ENCODE results near the gene ICA1L. TPM values are rescaled to one million over a fixed set of nuclear protein-coding genes. Genes with fewer than 3 reads are reported as not detected.

The ICA1L gene
- total and polyA plus RNA-seq, 2 of the 13 experiments (the other 11 are each of a cell fraction or from before 2014, with no cell fraction given), result 1.5 to 2.4 TPM

GRCh38 chr2:202818321-202818720 lies 53.2 kb downstream of the ICA1L start:
- Histone ChIP-seq H3K4me1 (ENCODE audit: insufficient read depth, low read length) (no peaks in the 10 kb centered on the region), H3K27me3 (ENCODE audit: control insufficient read depth in 1 of 2, insufficient read depth in 2 of 2, low read length in 2 of 2) (no peaks in the 10 kb centered on the region), H4K20me1 (ENCODE audit: insufficient read depth, low read length) (no peaks in the 10 kb centered on the region), H3K9ac (ENCODE audit: insufficient read depth, low read depth, low read length) (no peak overlapping the region), H3K27ac (ENCODE audit: extremely low read length, insufficient read depth, low read length) (no peak overlapping the region), H3K36me3 (replicated peaks in 1 of 2; ENCODE audit: control insufficient read depth in 1 of 2, insufficient read depth in 2 of 2, low read length in 2 of 2) (no peaks in the 10 kb centered on the region), H2AFZ (ENCODE audit: low read length) (no peak overlapping the region), H3K4me2 (ENCODE audit: low read depth, low read length) (no peak overlapping the region), H3K4me3 (replicated peaks in 1 of 3; ENCODE audit: insufficient read depth in 1 of 3, low read depth in 2 of 3, low read length in 3 of 3) (no peak overlapping the region), H3K79me2 (ENCODE audit: insufficient read depth, low read length) (no peaks in the 10 kb centered on the region), H3K9me3 (ENCODE audit: low read length) (no peaks in the 10 kb centered on the region)
- ATAC-seq (no peak), FAIRE-seq (no peak), DNase-seq (ENCODE audit: low spot score) (no peak)
- 61% methylated on average over 3 of the region's 3 CpGs for WGBS (ENCODE audit: low lambda C conversion rate)
- POLR2A ChIA-PET, result no interaction called here
- intact Hi-C loops (cut with micrococcal nuclease; ENCODE audit: unreplicated experiment) (no loop called here), in situ Hi-C loops (cut with HindIII; ENCODE audit: extremely low pct_ligation_motif_present, low pct_unique_long_range_greater_than_20kb) (no loop called here)
- TF ChIP-seq ZNF772 (CRISPR knock-in tag; IDR thresholded peaks at IDR 0.05) (no peak), GPN1 (CRISPR knock-in tag; IDR thresholded peaks at IDR 0.05; ENCODE audit: borderline replicate concordance) (no peak), SRSF9 (IDR thresholded peaks at IDR 0.05; ENCODE audit: borderline replicate concordance, insufficient read depth, low read depth, low read length, poor library complexity, severe bottlenecking) (no peak), GABPA (IDR thresholded peaks at IDR 0.05; ENCODE audit: low read depth, low read length) (no peak), GABPA (CRISPR knock-in tag; IDR thresholded peaks at IDR 0.05; ENCODE audit: low read depth) (no peak), NFKBIZ (CRISPR knock-in tag; IDR thresholded peaks at IDR 0.05) (no peak), ZNF83 (CRISPR knock-in tag; IDR thresholded peaks at IDR 0.05; ENCODE audit: borderline replicate concordance) (no peak), KLF6 (CRISPR knock-in tag; IDR thresholded peaks at IDR 0.05) (no peak), NFYC (CRISPR knock-in tag; IDR thresholded peaks at IDR 0.05) (no peak), ZFP37 (CRISPR knock-in tag; IDR thresholded peaks at IDR 0.05; ENCODE audit: borderline replicate concordance) (no peak), ZSCAN30 (CRISPR knock-in tag; IDR thresholded peaks at IDR 0.05) (no peak)
- TF ChIP-seq, protein P1, sequence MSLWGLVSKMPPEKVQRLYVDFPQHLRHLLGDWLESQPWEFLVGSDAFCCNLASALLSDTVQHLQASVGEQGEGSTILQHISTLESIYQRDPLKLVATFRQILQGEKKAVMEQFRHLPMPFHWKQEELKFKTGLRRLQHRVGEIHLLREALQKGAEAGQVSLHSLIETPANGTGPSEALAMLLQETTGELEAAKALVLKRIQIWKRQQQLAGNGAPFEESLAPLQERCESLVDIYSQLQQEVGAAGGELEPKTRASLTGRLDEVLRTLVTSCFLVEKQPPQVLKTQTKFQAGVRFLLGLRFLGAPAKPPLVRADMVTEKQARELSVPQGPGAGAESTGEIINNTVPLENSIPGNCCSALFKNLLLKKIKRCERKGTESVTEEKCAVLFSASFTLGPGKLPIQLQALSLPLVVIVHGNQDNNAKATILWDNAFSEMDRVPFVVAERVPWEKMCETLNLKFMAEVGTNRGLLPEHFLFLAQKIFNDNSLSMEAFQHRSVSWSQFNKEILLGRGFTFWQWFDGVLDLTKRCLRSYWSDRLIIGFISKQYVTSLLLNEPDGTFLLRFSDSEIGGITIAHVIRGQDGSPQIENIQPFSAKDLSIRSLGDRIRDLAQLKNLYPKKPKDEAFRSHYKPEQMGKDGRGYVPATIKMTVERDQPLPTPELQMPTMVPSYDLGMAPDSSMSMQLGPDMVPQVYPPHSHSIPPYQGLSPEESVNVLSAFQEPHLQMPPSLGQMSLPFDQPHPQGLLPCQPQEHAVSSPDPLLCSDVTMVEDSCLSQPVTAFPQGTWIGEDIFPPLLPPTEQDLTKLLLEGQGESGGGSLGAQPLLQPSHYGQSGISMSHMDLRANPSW (CRISPR knock-in tag; IDR thresholded peaks at IDR 0.05; ENCODE audit: borderline replicate concordance), result no peak
- TF ChIP-seq, protein P2, sequence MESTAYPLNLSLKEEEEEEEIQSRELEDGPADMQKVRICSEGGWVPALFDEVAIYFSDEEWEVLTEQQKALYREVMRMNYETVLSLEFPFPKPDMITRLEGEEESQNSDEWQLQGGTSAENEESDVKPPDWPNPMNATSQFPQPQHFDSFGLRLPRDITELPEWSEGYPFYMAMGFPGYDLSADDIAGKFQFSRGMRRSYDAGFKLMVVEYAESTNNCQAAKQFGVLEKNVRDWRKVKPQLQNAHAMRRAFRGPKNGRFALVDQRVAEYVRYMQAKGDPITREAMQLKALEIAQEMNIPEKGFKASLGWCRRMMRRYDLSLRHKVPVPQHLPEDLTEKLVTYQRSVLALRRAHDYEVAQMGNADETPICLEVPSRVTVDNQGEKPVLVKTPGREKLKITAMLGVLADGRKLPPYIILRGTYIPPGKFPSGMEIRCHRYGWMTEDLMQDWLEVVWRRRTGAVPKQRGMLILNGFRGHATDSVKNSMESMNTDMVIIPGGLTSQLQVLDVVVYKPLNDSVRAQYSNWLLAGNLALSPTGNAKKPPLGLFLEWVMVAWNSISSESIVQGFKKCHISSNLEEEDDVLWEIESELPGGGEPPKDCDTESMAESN (CRISPR knock-in tag; conservative IDR thresholded peaks at IDR 0.05), result no peak
- CTCF ChIA-PET (ENCODE audit: low intra/inter-chr PET ratio, low total read pairs), result no interaction called here
- BruUV-seq (replicated peaks), result no TSS peak

Measured in HepG2 (cell line).